B cell (primary cell): ENCODE results near the gene KAZN.

ENCODE experiments used
- CTCF ChIP-seq: fragments of 200-600 bp; IDR thresholded peaks from one replicate; pipeline ENCODE4 v1.8.0; 2022; ENCODE audit warnings: antibody characterized with exemption, mild to moderate bottlenecking
- EZH2 ChIP-seq: IDR thresholded peaks from 2 replicates; pipeline ENCODE4 v1.6.1; 2012; ENCODE audit warnings: borderline replicate concordance, low read depth, mild to moderate bottlenecking, moderate library complexity, low read length; ENCODE audit not compliant: insufficient read depth, poor library complexity, severe bottlenecking

DNA sequence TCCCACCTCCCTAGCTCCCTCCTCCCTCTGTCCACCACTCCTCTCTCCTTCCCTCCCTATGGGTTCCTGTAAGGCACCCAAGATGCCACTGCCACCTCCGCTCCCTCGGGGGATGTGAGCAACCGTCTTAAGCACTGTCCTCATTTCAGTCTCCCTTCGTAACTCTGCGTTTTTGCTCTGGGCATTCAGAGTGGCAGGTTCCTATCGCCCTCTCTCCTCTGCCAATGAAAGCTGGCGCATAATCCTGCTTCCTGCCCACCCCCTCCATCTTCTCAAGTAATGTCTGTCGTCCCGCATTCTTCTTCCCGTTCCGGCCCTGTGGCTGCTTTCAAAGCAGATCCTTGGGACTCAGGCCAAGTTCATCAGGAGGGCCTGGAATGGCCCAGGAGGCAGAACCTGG, 301.2 kb downstream of the KAZN start:
- TF ChIP-seq CTCF (no peak), EZH2 (no peak)
